Spleen (tissue), 11 donors: ENCODE data around the gene MAPT. TPM values are rescaled to one million over a fixed set of nuclear protein-coding genes. Genes with fewer than 3 reads are reported as not detected.

Experiments
- DNase-seq: peaks from one replicate; pipeline ENCODE4 v3.0.0-alpha.2; 2020
- H3K27ac ChIP-seq, 8 donors: fragments of 200-600 bp; sonication (generic) in 7 of 8; 1 replicate in 4 of 8; 2 replicates in 4 of 8; pipeline versions ENCODE4 v1.5.0 to v1.8.0; 2016 to 2021; ENCODE audit warnings: inconsistent platforms in 4 of 8, mild to moderate bottlenecking in 4 of 8, moderate library complexity in 1 of 8
- H3K27me3 ChIP-seq, 7 donors: fragments of 200-600 bp; sonication (generic) in 6 of 7; replicated peaks in 1 of 7; 1 replicate in 4 of 7; 2 replicates in 3 of 7; pipeline versions ENCODE4 v1.5.0 to v1.8.0; 2016 to 2021; ENCODE audit warnings: inconsistent platforms in 3 of 7, mild to moderate bottlenecking in 1 of 7
- H3K36me3 ChIP-seq, 6 donors: fragments of 200-600 bp; sonication (generic) in 5 of 6; 1 replicate in 4 of 6; 2 replicates in 2 of 6; pipeline versions ENCODE4 v1.5.0 to v1.8.0; 2016 to 2021; ENCODE audit warnings: inconsistent platforms in 2 of 6
- H3K4me1 ChIP-seq, 6 donors: fragments of 200-600 bp; sonication (generic) in 5 of 6; 1 replicate in 3 of 6; 2 replicates in 3 of 6; pipeline versions ENCODE4 v1.5.0 to v1.8.0; 2016 to 2021; ENCODE audit warnings: inconsistent platforms in 3 of 6
- H3K4me3 ChIP-seq, 8 donors: fragments of 200-600 bp; sonication (generic) in 7 of 8; 1 replicate in 4 of 8; 2 replicates in 4 of 8; pipeline versions ENCODE4 v1.5.0 to v1.8.0; 2016 to 2021; ENCODE audit warnings: inconsistent platforms in 4 of 8, mild to moderate bottlenecking in 4 of 8, moderate library complexity in 2 of 8
- H3K9me3 ChIP-seq, 8 donors: fragments of 200-600 bp; sonication (generic) in 7 of 8; 1 replicate in 4 of 8; 2 replicates in 4 of 8; pipeline versions ENCODE4 v1.5.0 to v1.8.0; 2016 to 2021; ENCODE audit warnings: inconsistent platforms in 4 of 8
- CTCF ChIP-seq, 11 experiments: fragments of 200-600 bp in 7 of 11; fragments of 450-650 bp in 4 of 11; sonication (generic) in 4 of 11; IDR thresholded peaks in 8 of 11; conservative IDR thresholded peaks in 3 of 11; 1 replicate in 7 of 11; 2 replicates in 4 of 11; pipeline versions ENCODE4 v1.4.0 to v1.8.0; 2016 to 2021; ENCODE audit warnings: antibody characterized with exemption in 11 of 11, inconsistent platforms in 4 of 11, mild to moderate bottlenecking in 1 of 11
- POLR2A ChIP-seq, 3 donors: fragments of 450-650 bp; IDR thresholded peaks; one replicate each; pipeline ENCODE4 v1.5.1; 2017; ENCODE audit warnings: antibody characterized with exemption in 3 of 3, mild to moderate bottlenecking in 1 of 3
- POLR2AphosphoS5 ChIP-seq, 3 donors: sonication (generic); formaldehyde crosslinking; IDR thresholded peaks; one replicate each; pipeline ENCODE4 v1.5.1; 2017; ENCODE audit warnings: antibody characterized with exemption in 3 of 3
- WGBS, 5 donors: extraction: QIAGEN DNeasy Blood & Tissue Kit in 3 of 5; methylation state at CpG; one replicate each; pipeline versions ENCODE4 v1.1.5 to v1.1.7; 2013 to 2018; 5-methylcytosine and 5-hydroxymethylcytosine counted together
- intact Hi-C: fragments of 100-400 bp; cut with DNase I; formaldehyde crosslinking; loops from one replicate; pipeline ENCODE4 v1.15.0; 2023; ENCODE audit warnings: low total_unique reads
- polyA plus RNA-seq, 3 donors: library from polyadenylated mRNA; stranded (reverse); fragments of 200-250 nt; gene quantifications; one replicate each; pipeline ENCODE4 v1.2.1, GENCODE V29; 2013
- total RNA-seq, 7 donors: library from RNA; depleted of rRNA in 3 of 7; stranded (reverse); fragments of >200 nt in 3 of 7; fragmentation: NEBNext Ultra II Directional in 4 of 7; extraction: Animal tissue kit (Norgen Biotek cat#: 25700) in 4 of 7; gene quantifications; one replicate each; pipeline versions ENCODE4 v1.1.0 to v1.2.1, GENCODE V29; 2016 to 2021
- donor health status: healthy with polysubstance abuse.
- donor health status: DM: no; HTN: no; CAD: no; lungs with moderate emphysema.
- donor health status: DM: no; HTN: no; CAD: no.
- donor health status: Bipolar disorder and iron deficiency.
- donor health status: healthy.
- donor health status: DM: no; HTN: no; CAD: no.
- donor health status: DM: yes; HTN: yes; CAD: no.

The MAPT gene
- total and polyA plus RNA-seq, 10 donors: 0.15 to 1.6 (median 0.66) TPM

- Histone ChIP-seq H3K27me3 (no peaks in the 10 kb centered on the region), H3K4me3 (no peak overlapping the region), H3K4me1 (peaks cover 7 to 41% (median 16%) of the 10 kb centered on the region in 6 donors), H3K9me3 (no peaks in the 10 kb centered on the region), H3K36me3 (peaks cover 0 to 100% (median 56%) of the 10 kb centered on the region in 6 donors), H3K27ac (peak overlapping the region in 1 of 8 donors; percentile 42)
- TF ChIP-seq POLR2A (IDR thresholded peaks at IDR 0.05) (no peak), POLR2AphosphoS5 (IDR thresholded peaks at IDR 0.05) (no peak), CTCF (IDR thresholded peaks at IDR 0.05 in 8 of 11, conservative IDR thresholded peaks at IDR 0.05 in 3 of 11) (no peak)
- intact Hi-C loops: loop anchor here (5.0 kb wide), 1 partner anchor 167 kb away; no protein-coding TSS in a partner anchor
- 63 to 86% (median 78%) methylated on average over 2 of the region's 2 CpGs for WGBS, 5 donors
- no peak for DNase-seq
These were observed 150.6 kb downstream of the MAPT start for GRCh38 chr17:46044989-46045388.

- Histone ChIP-seq H3K27me3 (no peaks in the 10 kb centered on the region), H3K4me1 (peaks cover 7 to 37% (median 16%) of the 10 kb centered on the region in 6 donors), H3K9me3 (no peaks in the 10 kb centered on the region), H3K36me3 (peaks cover 2 to 100% (median 58%) of the 10 kb centered on the region in 6 donors), H3K27ac (peak overlapping the region in 2 of 8 donors; percentile 31 to 43), H3K4me3 (no peak overlapping the region)
- no peak for DNase-seq
- 81 to 91% (median 86%) methylated on average over 3 of the region's 3 CpGs for WGBS, 5 donors
- TF ChIP-seq CTCF (IDR thresholded peaks at IDR 0.05 in 8 of 11, conservative IDR thresholded peaks at IDR 0.05 in 3 of 11): no peak
- intact Hi-C loops: no loop called here
These were observed 151.3 kb downstream of the MAPT start for GRCh38 chr17:46045639-46046038.

- intact Hi-C loops: no loop called here
- 59 to 84% (median 71%) methylated on average over 1 of the region's 1 CpG for WGBS, 5 donors
- Histone ChIP-seq H3K27ac (peak overlapping the region in 3 of 8 donors; percentile 8 to 41 (median 31)), H3K4me3 (no peak overlapping the region), H3K27me3 (no peaks in the 10 kb centered on the region), H3K9me3 (no peaks in the 10 kb centered on the region), H3K4me1 (peaks cover 7 to 37% (median 16%) of the 10 kb centered on the region in 6 donors), H3K36me3 (peaks cover 2 to 100% (median 65%) of the 10 kb centered on the region in 6 donors)
- TF ChIP-seq POLR2AphosphoS5 (IDR thresholded peaks at IDR 0.05) (no peak), POLR2A (IDR thresholded peaks at IDR 0.05) (no peak), CTCF (IDR thresholded peaks at IDR 0.05 in 8 of 11, conservative IDR thresholded peaks at IDR 0.05 in 3 of 11) (peak in 1 of 11 experiments; percentile 14)
- DNase-seq: no peak
These were observed 152.6 kb downstream of the MAPT start for GRCh38 chr17:46046957-46047356.

- WGBS, 5 donors: 93 to 99% (median 96%) methylated on average over 5 of the region's 5 CpGs
- peaks cover 2 to 100% (median 63%) of the 10 kb centered on the region in 6 donors for H3K36me3 ChIP-seq
- no peak for DNase-seq
- H3K9me3 ChIP-seq: no peaks in the 10 kb centered on the region
- no peak overlapping the region for H3K4me3 ChIP-seq
- peaks cover 7 to 37% (median 16%) of the 10 kb centered on the region in 6 donors for H3K4me1 ChIP-seq
- H3K27me3 ChIP-seq: no peaks in the 10 kb centered on the region
- intact Hi-C loops: no loop called here
- TF ChIP-seq POLR2A (IDR thresholded peaks at IDR 0.05): no peak
- H3K27ac ChIP-seq: peak overlapping the region in 3 of 8 donors; percentile 8 to 41 (median 31)
These were observed 153.0 kb downstream of the MAPT start for GRCh38 chr17:46047398-46047797.
